ENCODE data around the gene RAC3. TPM values are rescaled to one million over a fixed set of nuclear protein-coding genes. Genes with fewer than 3 reads are reported as not detected.

Gene RAC3
- total RNA-seq, 1 donor from 2014 or later, result 0.82 TPM

DNA sequence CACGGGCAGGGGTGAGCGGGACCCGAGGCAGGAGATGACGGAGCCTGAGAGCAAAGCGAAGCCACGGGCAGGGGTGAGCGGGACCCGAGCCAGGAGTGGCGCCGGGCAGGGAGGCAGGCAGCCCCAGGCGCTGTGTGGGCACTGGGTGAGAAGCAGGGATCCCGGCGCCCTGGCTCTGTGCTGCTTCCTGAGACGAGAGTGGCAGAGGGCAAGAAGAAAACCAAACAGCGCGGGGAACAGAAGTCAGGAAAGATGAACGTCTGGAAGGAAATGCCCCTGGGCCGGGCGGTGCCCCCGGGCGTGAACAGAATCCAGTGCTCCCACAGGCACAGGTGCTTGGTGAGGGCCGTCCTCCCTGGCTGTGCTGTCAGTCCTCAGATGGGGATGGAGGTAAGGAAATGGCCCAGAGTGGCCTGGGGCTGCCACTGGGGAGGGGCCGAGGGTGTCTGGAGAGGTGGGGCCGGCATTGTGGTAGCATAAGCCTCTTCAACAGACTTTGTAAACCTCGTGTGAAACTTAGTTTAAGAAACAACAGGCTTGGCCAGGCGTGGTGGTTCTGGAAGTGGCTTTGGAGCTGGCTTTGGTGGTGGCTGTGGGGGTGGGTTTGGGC lies 44.2 kb upstream of the RAC3 start:
- intact Hi-C loops (cut with micrococcal nuclease), result no loop called here
- no peak for DNase-seq
- no peaks in the 10 kb centered on the region for H3K27me3 ChIP-seq (ENCODE audit: low read depth)
- TF ChIP-seq, protein P1, sequence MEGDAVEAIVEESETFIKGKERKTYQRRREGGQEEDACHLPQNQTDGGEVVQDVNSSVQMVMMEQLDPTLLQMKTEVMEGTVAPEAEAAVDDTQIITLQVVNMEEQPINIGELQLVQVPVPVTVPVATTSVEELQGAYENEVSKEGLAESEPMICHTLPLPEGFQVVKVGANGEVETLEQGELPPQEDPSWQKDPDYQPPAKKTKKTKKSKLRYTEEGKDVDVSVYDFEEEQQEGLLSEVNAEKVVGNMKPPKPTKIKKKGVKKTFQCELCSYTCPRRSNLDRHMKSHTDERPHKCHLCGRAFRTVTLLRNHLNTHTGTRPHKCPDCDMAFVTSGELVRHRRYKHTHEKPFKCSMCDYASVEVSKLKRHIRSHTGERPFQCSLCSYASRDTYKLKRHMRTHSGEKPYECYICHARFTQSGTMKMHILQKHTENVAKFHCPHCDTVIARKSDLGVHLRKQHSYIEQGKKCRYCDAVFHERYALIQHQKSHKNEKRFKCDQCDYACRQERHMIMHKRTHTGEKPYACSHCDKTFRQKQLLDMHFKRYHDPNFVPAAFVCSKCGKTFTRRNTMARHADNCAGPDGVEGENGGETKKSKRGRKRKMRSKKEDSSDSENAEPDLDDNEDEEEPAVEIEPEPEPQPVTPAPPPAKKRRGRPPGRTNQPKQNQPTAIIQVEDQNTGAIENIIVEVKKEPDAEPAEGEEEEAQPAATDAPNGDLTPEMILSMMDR (IDR thresholded peaks at IDR 0.05; ENCODE audit: borderline replicate concordance), result no peak
- no peak overlapping the region for H3K4me3 ChIP-seq
- H3K36me3 ChIP-seq, result peaks cover 26% of the 10 kb centered on the region
- H3K27ac ChIP-seq (replicated peaks), result no peak overlapping the region
- H3K4me1 ChIP-seq, result peaks cover 18% of the 10 kb centered on the region
- no peaks in the 10 kb centered on the region for H3K9me3 ChIP-seq (replicated peaks)

DNA sequence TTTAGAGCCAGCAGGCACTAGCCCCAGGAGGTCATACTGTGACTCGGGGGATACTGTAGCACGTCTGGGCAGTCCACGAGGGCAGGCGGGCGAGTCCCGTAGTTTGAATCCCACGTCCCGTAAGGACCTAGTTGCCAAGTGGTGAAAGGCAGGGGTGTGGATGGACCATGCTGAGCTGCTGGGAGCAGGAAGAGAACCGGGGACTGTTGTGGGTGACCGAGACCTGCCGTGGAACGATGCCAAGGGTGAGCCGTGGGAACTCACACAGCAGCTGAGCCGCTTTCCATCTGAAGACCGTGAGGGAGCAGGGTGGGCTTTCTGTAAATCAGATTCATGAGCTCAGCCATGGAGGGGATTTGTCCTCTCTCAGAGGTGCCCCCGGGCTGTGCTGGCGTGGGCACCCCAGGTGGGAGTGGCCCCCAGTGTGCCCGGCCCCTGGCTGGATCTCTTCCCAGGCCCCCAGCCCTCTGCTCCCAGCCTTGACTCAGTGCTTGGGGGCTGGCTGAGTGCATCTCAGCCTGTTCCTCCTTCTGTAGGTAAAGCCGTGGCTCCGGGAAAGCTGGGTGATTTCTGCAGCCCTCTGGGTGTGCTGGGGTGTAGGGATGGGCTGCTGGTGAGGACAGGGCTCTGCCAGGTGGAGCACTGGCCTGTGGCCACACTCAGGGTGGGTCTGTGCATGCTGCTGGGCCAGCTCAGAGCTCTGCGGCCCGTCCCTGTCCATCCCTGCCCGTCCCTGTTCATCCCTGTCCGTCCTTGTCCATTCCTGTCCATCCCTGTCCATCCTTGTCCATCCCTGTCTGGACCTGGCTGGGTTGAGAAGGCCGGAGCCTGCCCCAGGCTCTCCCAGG lies 40.4 kb upstream of the RAC3 start:
- peak overlapping the region; percentile 92 for H3K27ac ChIP-seq (replicated peaks)
- intact Hi-C loops (cut with micrococcal nuclease), result no loop called here
- TF ChIP-seq, protein P1 (IDR thresholded peaks at IDR 0.05; ENCODE audit: borderline replicate concordance), result no peak

DNA sequence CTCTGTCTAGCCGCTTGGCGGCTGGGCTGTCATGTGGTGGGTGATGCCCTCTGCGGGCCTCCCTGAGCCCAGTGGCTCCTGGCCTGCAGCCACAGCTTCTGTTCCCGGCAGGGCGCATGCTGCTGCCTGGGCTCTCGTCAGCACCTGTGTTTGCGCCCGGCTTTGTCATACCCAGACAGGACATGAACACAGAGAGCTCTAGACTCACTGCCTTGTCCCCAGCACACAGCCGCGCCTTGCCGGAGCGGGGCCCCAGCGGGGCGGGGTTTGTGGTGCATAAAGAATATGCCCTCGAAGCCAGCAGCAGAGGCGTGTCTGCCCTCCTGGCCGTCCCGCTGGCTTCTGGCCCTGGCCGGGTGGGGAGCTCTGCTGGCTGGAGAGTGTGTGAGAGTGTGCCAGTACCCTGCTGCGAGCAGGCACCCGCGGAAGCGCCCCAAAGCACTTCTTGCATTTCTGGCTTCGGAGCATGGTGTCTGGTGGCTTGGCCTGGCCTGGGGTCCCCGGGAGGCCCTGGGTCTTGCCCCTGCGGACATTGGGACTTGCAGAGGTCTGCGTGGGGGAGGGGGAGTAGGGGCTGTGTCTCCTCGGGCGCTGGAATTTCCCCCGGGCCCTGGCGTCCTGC lies 39.7 kb upstream of the RAC3 start:
- TF ChIP-seq, protein P1 (IDR thresholded peaks at IDR 0.05; ENCODE audit: borderline replicate concordance), result no peak
- DNase-seq, result peak; percentile 79
- Histone ChIP-seq H3K27me3 (ENCODE audit: low read depth) (no peaks in the 10 kb centered on the region), H3K4me1 (peaks cover 25% of the 10 kb centered on the region), H3K9me3 (replicated peaks) (no peaks in the 10 kb centered on the region), H3K27ac (replicated peaks) (peak overlapping the region; percentile 92), H3K4me3 (peak overlapping the region; percentile 57), H3K36me3 (peaks cover 9% of the 10 kb centered on the region)
- intact Hi-C loops (cut with micrococcal nuclease), result no loop called here

More for the DNA sequence above, 40.4 kb upstream of the RAC3 start:
- Histone ChIP-seq H3K27me3 (ENCODE audit: low read depth) (no peaks in the 10 kb centered on the region), H3K9me3 (replicated peaks) (no peaks in the 10 kb centered on the region), H3K4me3 (peak overlapping the region; percentile 57), H3K4me1 (peaks cover 25% of the 10 kb centered on the region), H3K36me3 (peaks cover 7% of the 10 kb centered on the region)
- DNase-seq, result no peak

DNA sequence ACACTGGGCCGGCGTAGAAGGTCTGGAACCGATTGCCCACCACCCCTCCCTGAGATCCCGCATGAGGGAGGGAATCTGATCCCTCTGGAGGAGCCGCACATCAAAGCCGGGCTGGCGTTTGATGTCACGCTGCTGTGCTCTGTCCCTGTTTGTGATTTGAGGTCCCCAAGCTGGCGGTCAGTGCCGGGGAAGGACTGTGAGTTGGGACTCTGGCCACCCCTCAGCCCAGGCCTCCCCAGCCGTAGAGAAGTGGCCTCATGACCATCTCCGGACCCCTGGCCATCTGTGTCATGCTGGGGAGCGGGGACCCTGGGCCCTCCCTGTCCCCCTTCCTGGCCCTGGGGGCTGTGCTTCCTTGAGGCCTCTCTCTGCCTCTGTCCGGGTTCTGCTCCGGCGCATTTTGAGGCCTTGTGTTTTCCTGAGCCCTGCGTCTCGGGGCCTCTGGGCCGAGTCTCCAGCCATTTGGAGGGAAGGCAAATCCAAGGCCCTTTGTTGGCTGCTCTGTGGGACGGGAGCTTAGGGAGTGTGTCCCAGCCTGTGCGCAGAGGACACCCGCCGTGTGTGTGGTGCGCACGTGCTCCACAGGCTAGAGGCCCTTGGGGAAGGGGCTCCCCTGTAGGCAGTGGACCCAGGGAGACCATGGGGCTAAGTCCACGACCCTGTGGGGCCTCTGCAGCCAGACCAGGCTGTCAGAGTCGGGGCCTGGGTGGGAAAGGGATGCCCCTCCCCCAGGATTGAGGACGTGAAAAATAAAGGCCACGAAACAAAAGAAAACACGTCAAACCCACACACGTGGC lies 39.0 kb upstream of the RAC3 start:
- no peak for DNase-seq
- Histone ChIP-seq H3K27ac (replicated peaks) (peak overlapping the region; percentile 92), H3K4me1 (peaks cover 25% of the 10 kb centered on the region), H3K27me3 (ENCODE audit: low read depth) (no peaks in the 10 kb centered on the region), H3K4me3 (peak overlapping the region; percentile 57), H3K36me3 (peaks cover 15% of the 10 kb centered on the region), H3K9me3 (replicated peaks) (no peaks in the 10 kb centered on the region)
- TF ChIP-seq, protein P1 (IDR thresholded peaks at IDR 0.05; ENCODE audit: borderline replicate concordance), result no peak
- intact Hi-C loops (cut with micrococcal nuclease), result no loop called here
